GM23248 (cell line): ENCODE measurements around the gene NINL. TPM values are rescaled to one million over a fixed set of nuclear protein-coding genes. Genes with fewer than 3 reads are reported as not detected.

Experiments used
- DNase-seq: peaks from one replicate; pipeline ENCODE4 v3.0.0-alpha.2; 2015
- H2AFZ ChIP-seq: fragments of 200-600 bp; sonication (generic); 2 replicates; pipeline ENCODE4 v1.6.1; 2016; ENCODE audit warnings: antibody characterized with exemption
- H3F3A ChIP-seq: fragments of 200-600 bp; sonication (generic); 2 replicates; pipeline ENCODE4 v1.6.1; 2016; ENCODE audit warnings: mild to moderate bottlenecking, antibody characterized with exemption, mixed run types; ENCODE audit not compliant: insufficient read depth
- H3K27ac ChIP-seq: fragments of 200-600 bp; sonication (generic); 2 replicates; pipeline ENCODE4 v1.5.1; 2016; ENCODE audit warnings: mild to moderate bottlenecking
- H3K27me3 ChIP-seq: fragments of 200-600 bp; sonication (generic); replicated peaks from 2 replicates; pipeline ENCODE4 v1.6.1; 2016; ENCODE audit warnings: mild to moderate bottlenecking; ENCODE audit not compliant: insufficient read depth
- H3K36me3 ChIP-seq: fragments of 200-600 bp; sonication (generic); 2 replicates; pipeline ENCODE4 v1.6.1; 2016; ENCODE audit warnings: low read depth, mild to moderate bottlenecking
- H3K4me1 ChIP-seq: fragments of 200-600 bp; sonication (generic); 2 replicates; pipeline ENCODE4 v1.6.1; 2016; ENCODE audit warnings: mild to moderate bottlenecking; ENCODE audit not compliant: insufficient read depth
- H3K4me2 ChIP-seq: fragments of 200-600 bp; sonication (generic); one replicate; pipeline ENCODE4 v1.6.1; 2016; ENCODE audit warnings: mild to moderate bottlenecking; ENCODE audit not compliant: unreplicated experiment
- H3K4me3 ChIP-seq: fragments of 200-600 bp; sonication (generic); 2 replicates; pipeline ENCODE4 v1.5.1; 2016; ENCODE audit warnings: mild to moderate bottlenecking
- H3K79me2 ChIP-seq: fragments of 200-600 bp; sonication (generic); 2 replicates; pipeline ENCODE4 v1.6.1; 2016; ENCODE audit warnings: mild to moderate bottlenecking; ENCODE audit not compliant: insufficient read depth
- H3K9ac ChIP-seq: fragments of 200-600 bp; sonication (generic); 2 replicates; pipeline ENCODE4 v1.6.1; 2016; ENCODE audit warnings: mild to moderate bottlenecking
- H3K9me2 ChIP-seq: fragments of 200-600 bp; sonication (generic); 2 replicates; pipeline ENCODE4 v1.6.1; 2016; ENCODE audit warnings: mixed run types, mild to moderate bottlenecking, moderate library complexity; ENCODE audit not compliant: insufficient read depth
- H3K9me3 ChIP-seq: fragments of 200-600 bp; sonication (generic); one replicate; pipeline ENCODE4 v1.6.1; 2017; ENCODE audit warnings: low read depth
- H4K20me1 ChIP-seq: fragments of 200-600 bp; sonication (generic); 2 replicates; pipeline ENCODE4 v1.6.0; 2016; ENCODE audit not compliant: insufficient read depth
- EZH2 ChIP-seq: fragments of 200-600 bp; sonication (generic); IDR thresholded peaks from 2 replicates; pipeline ENCODE4 v1.6.1; 2018; ENCODE audit warnings: antibody characterized with exemption, mild to moderate bottlenecking; ENCODE audit not compliant: insufficient read depth, poor library complexity, severe bottlenecking
- EZH2phosphoT487 ChIP-seq: fragments of 200-600 bp; sonication (generic); IDR thresholded peaks from 2 replicates; pipeline ENCODE4 v1.6.1; 2018; ENCODE audit warnings: antibody characterized with exemption, moderate library complexity, mild to moderate bottlenecking, low read depth; ENCODE audit not compliant: insufficient read depth
- WGBS, 2 experiments: methylation state at CpG; one replicate each; pipeline ENCODE4 v1.1.6; 2015 to 2017; ENCODE audit warnings: low lambda C conversion rate in 2 of 2, low coverage in 1 of 2; ENCODE audit errors: missing lambda C conversion rate in 2 of 2; 5-methylcytosine and 5-hydroxymethylcytosine counted together
- in situ Hi-C: fragments of 300-500 bp; cut with MboI; formaldehyde crosslinking; loops from 2 replicates; pipeline ENCODE4 v1.15.0; 2020
- polyA plus RNA-seq: library from polyadenylated mRNA; unstranded; fragments of >200 nt; fragmentation: Nextera tagmentation; extraction: Ambion mirVana; gene quantifications from 2 replicates; pipeline ENCODE4 v1.2.1, GENCODE V29; 2016
- total RNA-seq: library from RNA; depleted of rRNA; stranded (reverse); fragments of >200 nt; shearing (Covaris generic); gene quantifications from 2 replicates; pipeline ENCODE4 v1.2.3, GENCODE V29; 2014

The NINL gene
- total and polyA plus RNA-seq, 2 experiments from 2014 or later, result 1.9 to 3.4 TPM

DNA sequence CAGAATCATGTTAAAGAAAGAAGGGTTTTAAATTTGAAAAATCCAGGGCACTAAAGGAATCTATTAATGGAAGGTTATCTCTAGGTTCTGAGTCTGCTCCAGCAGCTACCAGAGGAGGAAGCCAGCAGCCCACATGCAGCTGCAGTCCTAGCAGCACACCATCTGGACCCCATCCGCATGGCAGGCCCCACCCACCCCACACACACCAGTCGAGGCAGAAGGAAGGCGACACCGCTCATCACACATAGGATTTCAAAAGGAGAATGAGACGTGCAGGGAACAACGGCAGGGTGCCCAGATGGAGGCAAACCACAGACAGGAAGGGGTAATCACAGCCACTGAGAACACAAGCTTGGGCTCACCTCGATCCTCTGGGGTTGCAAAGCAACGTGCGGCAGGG lies 99.0 kb downstream of the NINL start:
- Histone ChIP-seq H3K27ac (no peak overlapping the region), H3K9me2 (no peaks in the 10 kb centered on the region), H3K9me3 (no peaks in the 10 kb centered on the region), H3K9ac (peak overlapping the region; percentile 26; the same call in 1 of the 2 replicates), H3K79me2 (no peaks in the 10 kb centered on the region), H3K36me3 (no peaks in the 10 kb centered on the region), H3K4me2 (no peak overlapping the region), H4K20me1 (no peaks in the 10 kb centered on the region), H3F3A (no peaks in the 10 kb centered on the region), H3K4me3 (no peak overlapping the region), H3K4me1 (peaks cover 15% of the 10 kb centered on the region), H2AFZ (peak overlapping the region; percentile 31; the same call in 1 of the 2 replicates), H3K27me3 (no peaks in the 10 kb centered on the region)
- 20 to 21% methylated on average over 9 of the region's 9 CpGs for WGBS, 2 experiments
- TF ChIP-seq EZH2, result no peak
- TF ChIP-seq EZH2phosphoT487, result no peak
- in situ Hi-C loops, result no loop called here
- DNase-seq, result peak; percentile 32

DNA sequence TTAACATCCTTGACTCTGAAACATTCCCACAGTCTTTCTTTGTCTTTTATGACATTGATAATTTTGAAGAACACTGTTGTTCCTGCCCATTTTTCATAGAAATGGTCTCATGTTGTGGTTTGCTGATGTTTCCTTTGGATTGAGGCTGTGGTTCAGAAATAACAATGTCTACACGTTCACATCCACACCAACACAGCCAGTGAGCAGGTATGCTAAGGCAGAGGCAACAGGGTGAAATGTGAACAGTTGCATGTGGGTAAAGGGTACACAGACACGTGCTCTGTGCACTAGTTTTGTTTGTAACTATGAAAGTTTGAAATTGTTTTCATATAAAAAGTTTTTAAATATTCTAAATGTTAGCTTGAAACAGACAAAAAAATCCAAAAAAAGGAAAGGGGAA lies 99.5 kb downstream of the NINL start:
- H3K36me3 ChIP-seq, result no peaks in the 10 kb centered on the region
- no peaks in the 10 kb centered on the region for H3K27me3 ChIP-seq
- H3K79me2 ChIP-seq, result no peaks in the 10 kb centered on the region
- H2AFZ ChIP-seq, result no peak overlapping the region
- no peak overlapping the region for H3K27ac ChIP-seq
- WGBS, 2 experiments, result 64 to 93% methylated on average over 2 of the region's 2 CpGs
- H3F3A ChIP-seq, result no peaks in the 10 kb centered on the region
- H4K20me1 ChIP-seq, result no peaks in the 10 kb centered on the region
- H3K9ac ChIP-seq, result no peak overlapping the region
- no peak overlapping the region for H3K4me3 ChIP-seq
- in situ Hi-C loops, result no loop called here
- peak overlapping the region; percentile 1 for H3K4me2 ChIP-seq
- no peak for DNase-seq
- TF ChIP-seq EZH2phosphoT487, result no peak
- TF ChIP-seq EZH2, result no peak
- peaks cover 15% of the 10 kb centered on the region for H3K4me1 ChIP-seq
- H3K9me3 ChIP-seq, result no peaks in the 10 kb centered on the region
- H3K9me2 ChIP-seq, result no peaks in the 10 kb centered on the region

GRCh38 chr20:25484911-25485511 lies 100.3 kb downstream of the NINL start:
- H3K27ac ChIP-seq, result no peak overlapping the region
- no peak overlapping the region for H3K9ac ChIP-seq
- H3K9me2 ChIP-seq, result no peaks in the 10 kb centered on the region
- TF ChIP-seq EZH2 (no peak), EZH2phosphoT487 (no peak)
- no peaks in the 10 kb centered on the region for H3K36me3 ChIP-seq
- no peak overlapping the region for H2AFZ ChIP-seq
- H3K9me3 ChIP-seq, result no peaks in the 10 kb centered on the region
- WGBS, 2 experiments, result 87 to 90% methylated on average over 12 of the region's 12 CpGs
- no peak for DNase-seq
- H3K79me2 ChIP-seq, result no peaks in the 10 kb centered on the region
- peaks cover 15% of the 10 kb centered on the region for H3K4me1 ChIP-seq
- H4K20me1 ChIP-seq, result no peaks in the 10 kb centered on the region
- no peak overlapping the region for H3K4me3 ChIP-seq
- no peaks in the 10 kb centered on the region for H3K27me3 ChIP-seq
- no peaks in the 10 kb centered on the region for H3F3A ChIP-seq
- in situ Hi-C loops, result no loop called here
- no peak overlapping the region for H3K4me2 ChIP-seq

DNA sequence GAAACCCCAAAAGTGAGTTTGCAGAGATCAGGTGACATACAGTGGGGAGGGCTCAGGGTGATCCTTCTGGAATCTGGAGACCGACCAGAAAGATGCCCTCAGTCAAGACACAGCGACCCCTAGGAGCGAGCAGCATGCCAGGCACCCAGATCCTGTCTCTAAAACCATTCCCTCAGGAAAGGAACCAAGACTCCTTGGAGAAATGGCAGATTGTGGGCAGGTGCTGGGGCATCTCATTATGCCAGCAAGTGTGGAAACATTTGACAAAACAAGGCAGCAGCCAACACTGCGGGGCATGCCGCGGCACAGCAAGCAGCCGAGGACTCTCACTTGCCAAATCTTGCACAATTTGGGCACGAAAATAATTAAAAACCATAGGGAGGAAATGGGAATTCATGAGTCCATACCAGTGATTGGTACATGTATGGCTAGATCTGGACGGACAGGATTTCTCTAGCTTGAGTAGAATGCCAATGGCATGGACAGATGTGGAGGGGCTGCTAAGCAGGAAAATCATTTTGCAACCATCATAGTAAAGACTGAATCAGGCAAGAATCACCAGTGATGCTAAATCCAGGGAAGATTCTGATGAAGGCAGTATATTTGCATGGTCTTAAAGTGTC lies 101.0 kb downstream of the NINL start:
- H3F3A ChIP-seq, result no peaks in the 10 kb centered on the region
- no peak overlapping the region for H3K27ac ChIP-seq
- H3K9me2 ChIP-seq, result no peaks in the 10 kb centered on the region
- H3K9me3 ChIP-seq, result no peaks in the 10 kb centered on the region
- no peaks in the 10 kb centered on the region for H3K27me3 ChIP-seq
- H3K4me1 ChIP-seq, result peaks cover 15% of the 10 kb centered on the region
- H3K4me3 ChIP-seq, result no peak overlapping the region
- no peak for TF ChIP-seq EZH2phosphoT487
- no peak for TF ChIP-seq EZH2
- no peak overlapping the region for H2AFZ ChIP-seq
- no peak overlapping the region for H3K9ac ChIP-seq
- 94% methylated on average over 9 of the region's 9 CpGs for WGBS, 2 experiments
- no peaks in the 10 kb centered on the region for H4K20me1 ChIP-seq
- no peaks in the 10 kb centered on the region for H3K79me2 ChIP-seq
- no peaks in the 10 kb centered on the region for H3K36me3 ChIP-seq
- in situ Hi-C loops, result no loop called here
- no peak overlapping the region for H3K4me2 ChIP-seq
- DNase-seq, result no peak
